DOHH2 (cell line): ENCODE results near the gene HLA-DRA.

ENCODE experiments used
- H3F3A ChIP-seq: fragments of 200-600 bp; sonication (generic), shearing (Covaris generic); 2 replicates; pipeline ENCODE4 v1.6.0; 2016; ENCODE audit warnings: antibody characterized with exemption, mild to moderate bottlenecking; ENCODE audit not compliant: control insufficient read depth, insufficient read depth
- H3K27ac ChIP-seq: fragments of 200-600 bp; sonication (generic); 2 replicates; pipeline ENCODE4 v1.5.1; 2014; ENCODE audit warnings: low read depth, mild to moderate bottlenecking, low read length, moderate library complexity
- H3K27me3 ChIP-seq: fragments of 200-600 bp; sonication (generic); 2 replicates; pipeline ENCODE4 v1.6.1; 2014; ENCODE audit warnings: mild to moderate bottlenecking, low read length, mixed read lengths; ENCODE audit not compliant: control insufficient read depth
- H3K36me3 ChIP-seq: fragments of 200-600 bp; sonication (generic); 2 replicates; pipeline ENCODE4 v1.6.1; 2014; ENCODE audit warnings: mild to moderate bottlenecking, low read length, moderate library complexity, mixed read lengths; ENCODE audit not compliant: control insufficient read depth
- H3K4me1 ChIP-seq: fragments of 200-600 bp; sonication (generic); 2 replicates; pipeline ENCODE4 v1.6.1; 2014; ENCODE audit warnings: mild to moderate bottlenecking, low read length, mixed read lengths; ENCODE audit not compliant: control insufficient read depth
- H3K4me2 ChIP-seq: fragments of 200-600 bp; sonication (generic); 2 replicates; pipeline ENCODE4 v1.6.0; 2014; ENCODE audit warnings: mild to moderate bottlenecking, low read length, moderate library complexity
- H3K4me3 ChIP-seq: fragments of 200-600 bp; sonication (generic); 2 replicates; pipeline ENCODE4 v1.5.1; 2014; ENCODE audit warnings: mild to moderate bottlenecking, low read length, mixed read lengths
- H3K79me2 ChIP-seq: fragments of 200-600 bp; sonication (generic); 2 replicates; pipeline ENCODE4 v1.6.1; 2014; ENCODE audit warnings: mild to moderate bottlenecking, low read length, mixed read lengths; ENCODE audit not compliant: control insufficient read depth
- H3K9me2 ChIP-seq: fragments of 200-600 bp; sonication (generic); replicated peaks from 2 replicates; pipeline ENCODE4 v1.6.1; 2014; ENCODE audit warnings: mild to moderate bottlenecking, low read length, mixed read lengths; ENCODE audit not compliant: control insufficient read depth
- H3K9me3 ChIP-seq: fragments of 200-600 bp; sonication (generic); 2 replicates; pipeline ENCODE4 v1.6.1; 2014; ENCODE audit warnings: antibody characterized with exemption, low read length, mixed read lengths; ENCODE audit not compliant: control insufficient read depth, insufficient read depth
- H4K20me1 ChIP-seq: fragments of 200-600 bp; sonication (generic); 2 replicates; pipeline ENCODE4 v1.6.0; 2014; ENCODE audit warnings: low read depth, mild to moderate bottlenecking, antibody characterized with exemption, low read length, moderate library complexity; ENCODE audit not compliant: control insufficient read depth, insufficient read depth
- CTCF ChIP-seq: fragments of 200-600 bp; sonication (generic); IDR thresholded peaks from one replicate; pipeline ENCODE4 v1.5.1; 2014; ENCODE audit warnings: antibody characterized with exemption, mild to moderate bottlenecking, low read depth, low read length; ENCODE audit not compliant: poor library complexity, severe bottlenecking
- EZH2phosphoT487 ChIP-seq: fragments of 200-600 bp; sonication (generic); IDR thresholded peaks from 2 replicates; pipeline ENCODE4 v1.6.1; 2017; ENCODE audit warnings: borderline replicate concordance, mild to moderate bottlenecking, antibody characterized with exemption, low read length, moderate library complexity, mixed read lengths

Gene HLA-DRA

GRCh38 chr6:32439602-32440214 lies at the start of gene HLA-DRA:
HLA-DRA (plus strand) TSS chr6:32439887; CDS start chr6:32439951, 64 bp downstream.
- peaks cover 32% of the 10 kb centered on the region for H3K79me2 ChIP-seq
- TF ChIP-seq CTCF (no peak), EZH2phosphoT487 (no peak)
- H3K27me3 ChIP-seq: no peaks in the 10 kb centered on the region
- peak within 1 kb of the TSS; percentile 78 for H3K27ac ChIP-seq
- peaks cover 46% of the 10 kb centered on the region for H3K36me3 ChIP-seq
- H3F3A ChIP-seq: peaks cover 15% of the 10 kb centered on the region
- peak within 1 kb of the TSS; percentile 100 for H3K4me3 ChIP-seq
- H3K9me2 ChIP-seq: no peaks in the 10 kb centered on the region
- H3K4me1 ChIP-seq: peaks cover 66% of the 10 kb centered on the region
- H3K4me2 ChIP-seq: peak within 1 kb of the TSS; percentile 56
- no peaks in the 10 kb centered on the region for H3K9me3 ChIP-seq
- H4K20me1 ChIP-seq: no peaks in the 10 kb centered on the region

- Histone ChIP-seq H3K27me3 (no peaks in the 10 kb centered on the region), H4K20me1 (no peaks in the 10 kb centered on the region), H3K4me1 (peaks cover 25% of the 10 kb centered on the region), H3K36me3 (no peaks in the 10 kb centered on the region), H3K79me2 (no peaks in the 10 kb centered on the region), H3K4me3 (no peak overlapping the region), H3K27ac (no peak overlapping the region), H3F3A (no peaks in the 10 kb centered on the region; the same call in 1 of the 2 replicates), H3K4me2 (no peak overlapping the region), H3K9me3 (no peaks in the 10 kb centered on the region), H3K9me2 (no peaks in the 10 kb centered on the region)
- TF ChIP-seq CTCF (no peak), EZH2phosphoT487 (no peak)
These were observed 48.2 kb upstream of the HLA-DRA start for GRCh38 chr6:32391505-32391904.

GRCh38 chr6:32393665-32394420 lies 45.8 kb upstream of the HLA-DRA start:
- no peaks in the 10 kb centered on the region for H3K9me2 ChIP-seq
- H3K4me3 ChIP-seq: peak overlapping the region; percentile 11; the same call in 1 of the 2 replicates
- no peak for TF ChIP-seq CTCF
- TF ChIP-seq EZH2phosphoT487: no peak
- H4K20me1 ChIP-seq: no peaks in the 10 kb centered on the region
- no peak overlapping the region for H3K27ac ChIP-seq
- H3F3A ChIP-seq: peaks cover 6% of the 10 kb centered on the region
- no peaks in the 10 kb centered on the region for H3K9me3 ChIP-seq
- H3K27me3 ChIP-seq: no peaks in the 10 kb centered on the region
- H3K36me3 ChIP-seq: no peaks in the 10 kb centered on the region
- H3K79me2 ChIP-seq: no peaks in the 10 kb centered on the region
- peak overlapping the region; percentile 41 for H3K4me2 ChIP-seq
- peaks cover 45% of the 10 kb centered on the region for H3K4me1 ChIP-seq
